AG04450 (cell line): ENCODE measurements around the gene RNF11. TPM values are rescaled to one million over a fixed set of nuclear protein-coding genes. Genes with fewer than 3 reads are reported as not detected.
A peak's percentile ranks its signal among the peaks of the same experiment; 100 is the strongest.
"Not testable (repeated sequence)": the region's sequence is repeated elsewhere in the genome, so short reads cannot be mapped to it uniquely, and the experiment has no call there.

Experiments
- CTCF ChIA-PET: fragments of 300-600, 350-600 bp; formaldehyde crosslinking; extraction: SDS; loops from one replicate; lab custom pipeline; 2022; ENCODE audit warnings: antibody characterized with exemption, inconsistent platforms; lab: Charles Lee
- POLR2A ChIA-PET: fragments of 350-600 bp; formaldehyde crosslinking; extraction: SDS; loops from one replicate; lab custom pipeline; 2021; ENCODE audit warnings: antibody characterized with exemption, inconsistent platforms; lab: Yijun Ruan, JAX
- DNase-seq: peaks from one replicate; pipeline ENCODE4 v3.0.0-alpha.2; 2011; ENCODE audit warnings: low read depth, low spot score
- H3K27ac ChIP-seq: one replicate; pipeline ENCODE4 v1.5.1; 2012; ENCODE audit warnings: low read depth, low read length, control low read depth
- H3K27me3 ChIP-seq: one replicate; pipeline ENCODE4 v1.6.0; 2012; ENCODE audit warnings: low read length; ENCODE audit not compliant: control insufficient read depth, insufficient read depth
- H3K4me3 ChIP-seq: 2 replicates; pipeline ENCODE4 v1.5.1; 2011; ENCODE audit warnings: mild to moderate bottlenecking, low read depth, low read length, control low read depth
- H3K9me3 ChIP-seq: 2 replicates; pipeline ENCODE4 v1.5.1; 2012; ENCODE audit warnings: low read length; ENCODE audit not compliant: control insufficient read depth, insufficient read depth
- CTCF ChIP-seq: IDR thresholded peaks from 2 replicates; pipeline ENCODE4 v1.5.1; 2011; ENCODE audit warnings: low read depth, low read length, control low read depth, inconsistent platforms
- polyA plus RNA-seq: library from polyadenylated mRNA; depleted of rRNA; stranded (reverse); fragments of >200 nt; gene quantifications from 2 replicates; pipeline ENCODE4 v1.2.3, GENCODE V29; 2011

RNF11 gene
- polyA plus RNA-seq, 1 experiment: 163 TPM

GRCh38 chr1:51231896-51232295, 4.2 kb upstream of the RNF11 start:
- Histone ChIP-seq H3K4me3 (no peak overlapping the region), H3K27me3 (peaks cover 7% of the 10 kb centered on the region), H3K9me3 (no peaks in the 10 kb centered on the region; the same call in 1 of the 2 replicates), H3K27ac (no peak overlapping the region)
- ChIA-PET CTCF (interaction anchor here (0.5 to 1.2 kb wide), 2 partner anchors 15 to 42 kb away, joined by 3 to 4 read pairs; no protein-coding TSS in a partner anchor), POLR2A (no interaction called here)
- no peak for TF ChIP-seq CTCF
- no peak for DNase-seq

- POLR2A ChIA-PET, H3K27ac ChIP-seq, H3K27me3 ChIP-seq, DNase-seq, H3K4me3 ChIP-seq, H3K9me3 ChIP-seq, CTCF ChIA-PET: not testable (repeated sequence)
These were observed 1.8 kb upstream of the RNF11 start for GRCh38 chr1:51234236-51234635.

- no peak overlapping the region for H3K4me3 ChIP-seq
- no peaks in the 10 kb centered on the region for H3K27me3 ChIP-seq
- H3K27ac ChIP-seq: no peak overlapping the region
- CTCF ChIA-PET: interaction anchor here (1.0 to 1.6 kb wide), 3 partner anchors 26 to 62 kb away, joined by 3 to 5 read pairs (median 4); no protein-coding TSS in a partner anchor
- no peak for TF ChIP-seq CTCF
- no peak for DNase-seq
- H3K9me3 ChIP-seq: no peaks in the 10 kb centered on the region; the same call in 1 of the 2 replicates
- POLR2A ChIA-PET: interaction anchor here (0.8 to 0.9 kb wide), 2 partner anchors 29 to 459 kb away, joined by 3 to 4 read pairs; no protein-coding TSS in a partner anchor
These were observed 1.2 kb upstream of the RNF11 start for GRCh38 chr1:51234721-51235425.

- POLR2A ChIA-PET: interaction anchor here (0.6 to 1.1 kb wide), 4 partner anchors 11 to 109 kb away, joined by 3 to 7 read pairs (median 4); no protein-coding TSS in a partner anchor
- CTCF ChIA-PET: interaction anchor here (0.6 to 2.1 kb wide), 5 partner anchors 24 to 364 kb away, joined by 3 to 6 read pairs (median 4); no protein-coding TSS in a partner anchor
- H3K27ac ChIP-seq: peak overlapping the region; percentile 82
- H3K27me3 ChIP-seq: no peaks in the 10 kb centered on the region
- DNase-seq: no peak
- no peak for TF ChIP-seq CTCF
- no peaks in the 10 kb centered on the region; the same call in 1 of the 2 replicates for H3K9me3 ChIP-seq
- H3K4me3 ChIP-seq: peak overlapping the region; percentile 98
These were observed 668 bp downstream of the RNF11 start for GRCh38 chr1:51236531-51237350.

- ChIA-PET POLR2A (no interaction called here), CTCF (interaction anchor here (2.1 kb wide), 1 partner anchor 364 kb away, joined by 4 read pairs; no protein-coding TSS in a partner anchor)
- Histone ChIP-seq H3K4me3 (peak overlapping the region; percentile 98), H3K9me3 (no peaks in the 10 kb centered on the region; the same call in 1 of the 2 replicates), H3K27me3 (no peaks in the 10 kb centered on the region), H3K27ac (no peak overlapping the region)
- TF ChIP-seq CTCF: no peak
- DNase-seq: no peak
These were observed 1.4 kb downstream of the RNF11 start for GRCh38 chr1:51237351-51238033.
